Osteoblast (primary cell): ENCODE results near the gene FAM47E. TPM values are rescaled to one million over a fixed set of nuclear protein-coding genes. Genes with fewer than 3 reads are reported as not detected.

Source experiments
- DNase-seq: peaks from one replicate; pipeline ENCODE4 v3.0.0; 2011; ENCODE audit warnings: low spot score, mixed read lengths; ENCODE audit not compliant: insufficient read length; ENCODE audit errors: missing footprints
- H2AFZ ChIP-seq: 2 replicates; pipeline ENCODE4 v1.6.0; 2011; ENCODE audit warnings: mild to moderate bottlenecking, low read length
- H3K27ac ChIP-seq: 2 replicates; pipeline ENCODE4 v1.5.1; 2011; ENCODE audit warnings: mild to moderate bottlenecking, low read depth, low read length, moderate library complexity
- H3K27me3 ChIP-seq: 2 replicates; pipeline ENCODE4 v1.6.0; 2012; ENCODE audit warnings: mild to moderate bottlenecking, control low read depth, inconsistent platforms, low read length, moderate library complexity; ENCODE audit not compliant: insufficient read depth
- H3K36me3 ChIP-seq: 2 replicates; pipeline ENCODE4 v1.5.1; 2011; ENCODE audit warnings: mild to moderate bottlenecking, low read length, control low read depth, moderate library complexity; ENCODE audit not compliant: insufficient read depth
- H3K4me1 ChIP-seq: 2 replicates; pipeline ENCODE4 v1.5.1; 2011; ENCODE audit warnings: mild to moderate bottlenecking, low read length, control low read depth, moderate library complexity; ENCODE audit not compliant: insufficient read depth
- H3K4me2 ChIP-seq: 2 replicates; pipeline ENCODE4 v1.6.0; 2011; ENCODE audit warnings: mild to moderate bottlenecking, low read length; ENCODE audit not compliant: insufficient read depth
- H3K4me3 ChIP-seq: fragments of 200-600 bp; sonication (generic); 3 replicates; pipeline ENCODE4 v1.5.1; 2012; ENCODE audit warnings: mild to moderate bottlenecking, low read length, inconsistent platforms; ENCODE audit not compliant: insufficient read depth
- H3K79me2 ChIP-seq: 2 replicates; pipeline ENCODE4 v1.6.0; 2012; ENCODE audit warnings: mild to moderate bottlenecking, low read length, control low read depth, inconsistent platforms; ENCODE audit not compliant: insufficient read depth
- H3K9me3 ChIP-seq: 2 replicates; pipeline ENCODE4 v1.5.1; 2011; ENCODE audit warnings: low read depth, low read length, control low read depth
- H4K20me1 ChIP-seq: 2 replicates; pipeline ENCODE4 v1.6.0; 2012; ENCODE audit warnings: mild to moderate bottlenecking, low read length, control low read depth; ENCODE audit not compliant: insufficient read depth
- CTCF ChIP-seq: IDR thresholded peaks from 2 replicates; pipeline ENCODE4 v1.5.1; 2011; ENCODE audit warnings: mild to moderate bottlenecking, low read depth, low read length, moderate library complexity; ENCODE audit errors: extremely low read depth
- total RNA-seq: library from RNA; depleted of rRNA; stranded (reverse); fragments of >200 nt; gene quantifications from 2 replicates; pipeline ENCODE4 v1.2.3, GENCODE V29; 2012

The FAM47E gene
- total RNA-seq, 1 donor, result 0.36 TPM

GRCh38 chr4:76275486-76276124 is 24.1 kb downstream of the FAM47E start:
- Histone ChIP-seq H3K4me2 (no peak overlapping the region), H3K27me3 (peaks cover 15% of the 10 kb centered on the region), H3K4me3 (no peak overlapping the region), H3K9me3 (no peaks in the 10 kb centered on the region), H3K27ac (no peak overlapping the region), H4K20me1 (no peaks in the 10 kb centered on the region), H3K4me1 (no peaks in the 10 kb centered on the region), H3K79me2 (no peaks in the 10 kb centered on the region), H3K36me3 (no peaks in the 10 kb centered on the region), H2AFZ (no peak overlapping the region)
- TF ChIP-seq CTCF, result no peak
- DNase-seq, result no peak

GRCh38 chr4:76276813-76277212 is 25.3 kb downstream of the FAM47E start:
- Histone ChIP-seq H4K20me1 (no peaks in the 10 kb centered on the region), H3K4me1 (no peaks in the 10 kb centered on the region), H3K4me2 (no peak overlapping the region), H3K9me3 (no peaks in the 10 kb centered on the region), H3K79me2 (no peaks in the 10 kb centered on the region), H2AFZ (no peak overlapping the region), H3K27me3 (peaks cover 12% of the 10 kb centered on the region), H3K36me3 (no peaks in the 10 kb centered on the region), H3K27ac (no peak overlapping the region), H3K4me3 (no peak overlapping the region)
- no peak for TF ChIP-seq CTCF
- DNase-seq, result no peak

- Histone ChIP-seq H4K20me1 (no peaks in the 10 kb centered on the region), H3K27ac (no peak overlapping the region), H3K4me3 (no peak overlapping the region), H3K4me1 (no peaks in the 10 kb centered on the region), H3K9me3 (no peaks in the 10 kb centered on the region), H2AFZ (no peak overlapping the region), H3K27me3 (peaks cover 7% of the 10 kb centered on the region), H3K79me2 (no peaks in the 10 kb centered on the region), H3K36me3 (no peaks in the 10 kb centered on the region), H3K4me2 (no peak overlapping the region)
- no peak for DNase-seq
- TF ChIP-seq CTCF, result no peak
Measured at GRCh38 chr4:76277667-76278066, 26.1 kb downstream of the FAM47E start.

GRCh38 chr4:76278583-76278982 is 27.1 kb downstream of the FAM47E start:
- Histone ChIP-seq H3K79me2 (no peaks in the 10 kb centered on the region), H4K20me1 (no peaks in the 10 kb centered on the region), H2AFZ (no peak overlapping the region), H3K27me3 (peaks cover 7% of the 10 kb centered on the region), H3K4me2 (no peak overlapping the region), H3K4me3 (no peak overlapping the region), H3K4me1 (no peaks in the 10 kb centered on the region), H3K36me3 (no peaks in the 10 kb centered on the region), H3K27ac (no peak overlapping the region), H3K9me3 (no peaks in the 10 kb centered on the region)
- TF ChIP-seq CTCF, result no peak
- no peak for DNase-seq
